ENCODE data around the gene TREH.
"Not testable (repeated sequence)": the region's sequence is repeated elsewhere in the genome, so short reads cannot be mapped to it uniquely, and the experiment has no call there.

Gene TREH

GRCh38 chr11:118696673-118697226, 17.3 kb upstream of the TREH start:
- DNase-seq: no peak

- no peak for DNase-seq
Measured at GRCh38 chr11:118694771-118695170, 15.3 kb upstream of the TREH start.

GRCh38 chr11:118694185-118694584, 14.7 kb upstream of the TREH start:
- no peak for DNase-seq

GRCh38 chr11:118691926-118692830, 12.7 kb upstream of the TREH start:
- DNase-seq: peak; percentile 56

GRCh38 chr11:118690553-118691304, 11.3 kb upstream of the TREH start:
- DNase-seq: no peak

GRCh38 chr11:118689852-118690552, 10.6 kb upstream of the TREH start:
- DNase-seq: peak; percentile 83

GRCh38 chr11:118689503-118689851, 10.0 kb upstream of the TREH start:
- no peak for DNase-seq

- no peak for DNase-seq
Measured at GRCh38 chr11:118688851-118689502, 9.5 kb upstream of the TREH start.

- DNase-seq: not testable (repeated sequence)
Measured at GRCh38 chr11:118688339-118688738, 8.9 kb upstream of the TREH start.

- no peak for DNase-seq
Measured at GRCh38 chr11:118687906-118688305, 8.5 kb upstream of the TREH start.

- DNase-seq: no peak
Measured at GRCh38 chr11:118684187-118684586, 4.7 kb upstream of the TREH start.

GRCh38 chr11:118682939-118683338, 3.5 kb upstream of the TREH start:
- DNase-seq: not testable (repeated sequence)

GRCh38 chr11:118682372-118682771, 2.9 kb upstream of the TREH start:
- no peak for DNase-seq

- not testable (repeated sequence) for DNase-seq
Measured at GRCh38 chr11:118678908-118679307, 542 bp downstream of the TREH start.

- DNase-seq: no peak
Measured at GRCh38 chr11:118677977-118678376, 1.5 kb downstream of the TREH start.

- no peak for DNase-seq
Measured at GRCh38 chr11:118674082-118674435, 5.4 kb downstream of the TREH start.

GRCh38 chr11:118673361-118674081, 5.9 kb downstream of the TREH start:
- DNase-seq: no peak

GRCh38 chr11:118672846-118673245, 6.6 kb downstream of the TREH start:
- DNase-seq: no peak

GRCh38 chr11:118671254-118671653, 8.2 kb downstream of the TREH start:
- no peak for DNase-seq

GRCh38 chr11:118670063-118670462, 9.4 kb downstream of the TREH start:
- no peak for DNase-seq

- no peak for DNase-seq
Measured at GRCh38 chr11:118666371-118666770, 13.1 kb downstream of the TREH start.

GRCh38 chr11:118663902-118664301, 15.5 kb downstream of the TREH start:
- DNase-seq: no peak
